Lower leg skin (tissue), 3 donors: Measurements from ENCODE around the gene SNX11.
"Not testable (repeated sequence)": the region's sequence is repeated elsewhere in the genome, so short reads cannot be mapped to it uniquely, and the experiment has no call there.

Experiments
- CTCF ChIP-seq, 3 donors: fragments of 450-650 bp; IDR thresholded peaks; one replicate each; pipeline ENCODE4 v1.5.1; 2016; ENCODE audit warnings: antibody characterized with exemption in 3 of 3, mild to moderate bottlenecking in 3 of 3, moderate library complexity in 2 of 3
- POLR2A ChIP-seq, 2 donors: fragments of 450-650 bp; IDR thresholded peaks; one replicate each; pipeline ENCODE4 v1.6.1; 2016 to 2017; ENCODE audit warnings: antibody characterized with exemption in 2 of 2, mild to moderate bottlenecking in 1 of 2, moderate library complexity in 1 of 2

GRCh38 chr17:48077152-48077551 is 30.4 kb upstream of the SNX11 start:
- TF ChIP-seq CTCF, POLR2A (IDR thresholded peaks at IDR 0.05): not testable (repeated sequence)
